GM12892 (cell line): ENCODE measurements around the gene TLR6.

Experiments used
- POLR2A ChIP-seq: IDR thresholded peaks from 2 replicates; pipeline ENCODE4 v1.6.1; 2011; ENCODE audit warnings: low read depth, low read length, control low read depth
- POLR2AphosphoS5 ChIP-seq: IDR thresholded peaks from 2 replicates; pipeline ENCODE4 v1.6.1; 2011; ENCODE audit warnings: low read depth, low read length, control low read depth
- TAF1 ChIP-seq: IDR thresholded peaks from 2 replicates; pipeline ENCODE4 v1.6.1; 2011; ENCODE audit warnings: low read depth, mild to moderate bottlenecking, control low read depth, low read length, borderline replicate concordance

DNA sequence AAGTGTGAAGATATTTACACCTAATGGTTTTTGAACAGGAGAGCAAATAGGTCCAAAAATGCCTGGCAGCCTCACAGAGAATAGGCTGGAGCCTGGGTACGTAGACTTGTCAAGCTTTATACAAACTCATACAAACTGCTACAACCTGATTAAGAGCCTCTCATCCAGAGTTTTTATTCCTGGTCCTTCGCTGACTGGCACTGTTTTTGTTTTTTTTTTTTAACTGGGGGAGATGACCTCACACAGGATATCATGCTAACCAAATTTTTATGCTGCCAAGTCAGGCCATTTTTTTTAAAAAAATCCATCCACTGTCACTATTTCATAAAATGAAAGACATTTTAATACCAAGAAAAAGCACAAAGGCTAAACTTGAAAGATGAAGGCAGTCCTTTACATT is 12.9 kb upstream of the TLR6 start:
- TF ChIP-seq POLR2AphosphoS5, result no peak
- TF ChIP-seq POLR2A, result no peak
- TF ChIP-seq TAF1, result no peak
